Natural killer cell (primary cell): ENCODE results near the gene ADRA2C. TPM values are rescaled to one million over a fixed set of nuclear protein-coding genes. Genes with fewer than 3 reads are reported as not detected.

ENCODE experiments used
- ATAC-seq, 3 donors: fragments of 150-1000 bp in 2 of 3; fragments of 200-7000 bp in 1 of 3; cut with Tn5 transposase; 1 replicate in 1 of 3; 2 replicates in 2 of 3; pipeline ENCODE4 v1.10.0; 2021; ENCODE audit warnings: mild to moderate bottlenecking in 2 of 3, moderate library complexity in 2 of 3
- DNase-seq, 2 donors: peaks; one replicate each; pipeline versions ENCODE4 v3.0.0 to v3.0.0-alpha.2; 2013 to 2021; ENCODE audit warnings: mixed read lengths in 1 of 2
- H3K27ac ChIP-seq: one replicate; pipeline ENCODE4 v1.5.1; 2013; ENCODE audit warnings: mild to moderate bottlenecking, low read length
- H3K27me3 ChIP-seq: one replicate; pipeline ENCODE4 v1.6.1; 2013; ENCODE audit warnings: low read length; ENCODE audit not compliant: control insufficient read depth, insufficient read depth
- H3K36me3 ChIP-seq: one replicate; pipeline ENCODE4 v1.6.1; 2013; ENCODE audit warnings: low read length; ENCODE audit not compliant: control insufficient read depth, insufficient read depth
- H3K4me1 ChIP-seq: one replicate; pipeline ENCODE4 v1.6.1; 2013; ENCODE audit warnings: low read length; ENCODE audit not compliant: control insufficient read depth, insufficient read depth
- H3K4me3 ChIP-seq: one replicate; pipeline ENCODE4 v1.5.1; 2013; ENCODE audit warnings: low read length
- H3K9me3 ChIP-seq: one replicate; pipeline ENCODE4 v1.6.1; 2013; ENCODE audit warnings: low read length; ENCODE audit not compliant: control insufficient read depth, insufficient read depth
- H3K27ac Mint-ChIP-seq, 2 donors: one replicate each; pipeline ENCODE4 v1.8.0; 2022; ENCODE audit warnings: mild to moderate bottlenecking in 2 of 2, mixed read lengths in 2 of 2, moderate library complexity in 1 of 2
- H3K27me3 Mint-ChIP-seq, 2 donors: one replicate each; pipeline ENCODE4 v1.8.0; 2022; ENCODE audit warnings: low read depth in 2 of 2, mixed read lengths in 2 of 2
- H3K36me3 Mint-ChIP-seq: one replicate; pipeline ENCODE4 v1.8.0; 2022; ENCODE audit warnings: mixed read lengths
- H3K4me1 Mint-ChIP-seq, 2 donors: one replicate each; pipeline ENCODE4 v1.8.0; 2022; ENCODE audit warnings: mixed read lengths in 2 of 2
- H3K4me3 Mint-ChIP-seq: one replicate; pipeline ENCODE4 v1.8.0; 2022; ENCODE audit warnings: mild to moderate bottlenecking, moderate library complexity, mixed read lengths
- H3K9me3 Mint-ChIP-seq, 2 donors: one replicate each; pipeline ENCODE4 v1.8.0; 2022; ENCODE audit warnings: mixed read lengths in 2 of 2
- CTCF ChIP-seq: fragments of 200-600 bp; IDR thresholded peaks from one replicate; pipeline ENCODE4 v1.8.0; 2022; ENCODE audit warnings: antibody characterized with exemption
- WGBS: methylation state at CpG from one replicate; pipeline ENCODE4 v1.1.7; 2013; ENCODE audit warnings: missing lambda C conversion rate; ENCODE audit not compliant: insufficient coverage; 5-methylcytosine and 5-hydroxymethylcytosine counted together
- intact Hi-C: fragments of 100-400 bp; cut with micrococcal nuclease; formaldehyde crosslinking; loops from one replicate; pipeline ENCODE4 v1.14.2; 2022
- total RNA-seq, 4 donors: library from RNA; stranded (reverse); fragments of 120-200 nt in 1 of 4; gene quantifications; one replicate each; pipeline versions ENCODE4 v1.2.3 to v1.2.4, GENCODE V29; 2013 to 2022

ADRA2C gene
- total RNA-seq, 3 donors from 2014 or later (not counting 1 experiment from before 2014, with no cell fraction given) = not detected

GRCh38 chr4:3735196-3735595 is 31.0 kb upstream of the ADRA2C start:
- DNase-seq = no peak
- Mint-ChIP-seq H3K4me1 (no peaks in the 10 kb centered on the region), H3K4me3 (no peak overlapping the region), H3K9me3 (no peaks in the 10 kb centered on the region), H3K27ac (no peak overlapping the region), H3K27me3 (peaks cover 0 to 8% of the 10 kb centered on the region in 2 donors), H3K36me3 (no peaks in the 10 kb centered on the region)
- TF ChIP-seq CTCF = no peak
- no peak overlapping the region for H3K4me3 ChIP-seq
- H3K4me1 ChIP-seq = peaks cover 9% of the 10 kb centered on the region
- intact Hi-C loops = no loop called here
- no peaks in the 10 kb centered on the region for H3K9me3 ChIP-seq
- WGBS = 91% methylated on average over 14 of the region's 14 CpGs
- H3K27ac ChIP-seq = no peak overlapping the region
- ATAC-seq = no peak
- no peaks in the 10 kb centered on the region for H3K36me3 ChIP-seq
- no peaks in the 10 kb centered on the region for H3K27me3 ChIP-seq

GRCh38 chr4:3736290-3736689 is 29.9 kb upstream of the ADRA2C start:
- Mint-ChIP-seq H3K4me3 (no peak overlapping the region), H3K27ac (no peak overlapping the region), H3K9me3 (no peaks in the 10 kb centered on the region), H3K27me3 (peaks cover 0 to 8% of the 10 kb centered on the region in 2 donors), H3K36me3 (no peaks in the 10 kb centered on the region), H3K4me1 (no peaks in the 10 kb centered on the region)
- Histone ChIP-seq H3K27me3 (peaks cover under 1% of the 10 kb centered on the region), H3K36me3 (no peaks in the 10 kb centered on the region), H3K27ac (no peak overlapping the region), H3K4me3 (no peak overlapping the region), H3K4me1 (peaks cover 10% of the 10 kb centered on the region), H3K9me3 (no peaks in the 10 kb centered on the region)
- DNase-seq (no peak), ATAC-seq (no peak)
- 74% methylated on average over 5 of the region's 5 CpGs for WGBS
- intact Hi-C loops = no loop called here
- TF ChIP-seq CTCF = no peak

- no peak for ATAC-seq
- DNase-seq = no peak
- H3K27me3 Mint-ChIP-seq = peaks cover 2 to 8% of the 10 kb centered on the region in 2 donors
- no peak overlapping the region for H3K27ac Mint-ChIP-seq
- TF ChIP-seq CTCF = no peak
- H3K9me3 ChIP-seq = no peaks in the 10 kb centered on the region
- no peak overlapping the region for H3K4me3 Mint-ChIP-seq
- H3K9me3 Mint-ChIP-seq = no peaks in the 10 kb centered on the region
- H3K36me3 Mint-ChIP-seq = no peaks in the 10 kb centered on the region
- no peaks in the 10 kb centered on the region for H3K36me3 ChIP-seq
- no peak overlapping the region for H3K27ac ChIP-seq
- 46% methylated on average over 5 of the region's 6 CpGs for WGBS
- peaks cover 10% of the 10 kb centered on the region for H3K4me1 ChIP-seq
- H3K4me3 ChIP-seq = no peak overlapping the region
- peaks cover 2% of the 10 kb centered on the region for H3K27me3 ChIP-seq
- H3K4me1 Mint-ChIP-seq = no peaks in the 10 kb centered on the region
- intact Hi-C loops = no loop called here
Observed at GRCh38 chr4:3736806-3737205, 29.4 kb upstream of the ADRA2C start.

GRCh38 chr4:3739577-3739976 is 26.6 kb upstream of the ADRA2C start:
- intact Hi-C loops = no loop called here
- no peaks in the 10 kb centered on the region for H3K36me3 Mint-ChIP-seq
- Histone ChIP-seq H3K27me3 (peaks cover 8% of the 10 kb centered on the region), H3K4me1 (peaks cover 10% of the 10 kb centered on the region), H3K27ac (no peak overlapping the region), H3K36me3 (no peaks in the 10 kb centered on the region), H3K4me3 (no peak overlapping the region), H3K9me3 (peaks cover 6% of the 10 kb centered on the region)
- no peak for ATAC-seq
- no peak overlapping the region for H3K4me3 Mint-ChIP-seq
- DNase-seq = no peak
- no peak overlapping the region for H3K27ac Mint-ChIP-seq
- no peak for TF ChIP-seq CTCF
- H3K4me1 Mint-ChIP-seq = no peaks in the 10 kb centered on the region
- no peaks in the 10 kb centered on the region for H3K9me3 Mint-ChIP-seq
- 85% methylated on average over 13 of the region's 13 CpGs for WGBS
- peaks cover 23 to 25% of the 10 kb centered on the region in 2 donors for H3K27me3 Mint-ChIP-seq
